Nephron progenitor cell (in vitro differentiated cells): ENCODE results near the gene CLIP1.

ENCODE experiments used
- DNase-seq: peaks from one replicate; pipeline ENCODE4 v3.0.0; 2021
- H3K27ac Mint-ChIP-seq: 2 replicates; pipeline ENCODE4 v1.8.0; 2021; ENCODE audit warnings: mild to moderate bottlenecking, moderate library complexity, mixed read lengths
- H3K27me3 Mint-ChIP-seq: 2 replicates; pipeline ENCODE4 v1.8.0; 2021; ENCODE audit warnings: mild to moderate bottlenecking, low read depth, mixed read lengths; ENCODE audit not compliant: poor library complexity
- H3K36me3 Mint-ChIP-seq: 2 replicates; pipeline ENCODE4 v1.8.0; 2021; ENCODE audit warnings: low read depth, mixed read lengths
- H3K4me1 Mint-ChIP-seq: 2 replicates; pipeline ENCODE4 v1.8.0; 2021; ENCODE audit warnings: mixed read lengths
- H3K4me3 Mint-ChIP-seq: 2 replicates; pipeline ENCODE4 v1.8.0; 2021; ENCODE audit warnings: mild to moderate bottlenecking, moderate library complexity, mixed read lengths
- H3K9me3 Mint-ChIP-seq: 2 replicates; pipeline ENCODE4 v1.8.0; 2021; ENCODE audit warnings: mild to moderate bottlenecking, moderate library complexity, mixed read lengths
- TF ChIP-seq, protein P1 (sequence below): fragments of 200-600 bp; sonication (generic); IDR thresholded peaks from 2 replicates; pipeline ENCODE4 v1.5.0; 2021; ENCODE audit warnings: antibody characterized with exemption

Gene CLIP1

DNA sequence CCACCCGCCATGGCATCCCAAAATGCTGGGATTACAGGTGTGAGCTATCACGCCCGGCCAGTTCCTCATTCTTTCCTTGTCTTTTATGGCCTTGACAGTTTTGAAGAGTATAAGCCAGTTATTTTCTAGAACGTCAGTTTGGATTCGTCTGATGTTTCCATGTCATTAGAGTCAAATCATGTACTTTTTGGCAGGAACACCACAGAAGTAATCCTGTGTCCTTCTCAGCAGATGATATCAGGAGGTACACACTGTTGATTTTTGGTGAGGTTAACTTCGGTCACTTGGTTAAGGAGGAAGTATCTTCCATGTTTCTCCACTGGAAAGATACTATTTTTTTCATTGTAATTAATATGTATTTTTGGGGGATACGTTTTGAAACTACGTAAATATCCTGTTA, 131.0 kb downstream of the CLIP1 start:
- H3K4me3 Mint-ChIP-seq, result no peak overlapping the region
- no peak for DNase-seq
- H3K36me3 Mint-ChIP-seq, result peaks cover 22% of the 10 kb centered on the region
- H3K27ac Mint-ChIP-seq, result no peak overlapping the region
- H3K9me3 Mint-ChIP-seq, result no peaks in the 10 kb centered on the region
- H3K27me3 Mint-ChIP-seq, result peaks cover 3% of the 10 kb centered on the region
- no peaks in the 10 kb centered on the region for H3K4me1 Mint-ChIP-seq
- TF ChIP-seq, protein P1, sequence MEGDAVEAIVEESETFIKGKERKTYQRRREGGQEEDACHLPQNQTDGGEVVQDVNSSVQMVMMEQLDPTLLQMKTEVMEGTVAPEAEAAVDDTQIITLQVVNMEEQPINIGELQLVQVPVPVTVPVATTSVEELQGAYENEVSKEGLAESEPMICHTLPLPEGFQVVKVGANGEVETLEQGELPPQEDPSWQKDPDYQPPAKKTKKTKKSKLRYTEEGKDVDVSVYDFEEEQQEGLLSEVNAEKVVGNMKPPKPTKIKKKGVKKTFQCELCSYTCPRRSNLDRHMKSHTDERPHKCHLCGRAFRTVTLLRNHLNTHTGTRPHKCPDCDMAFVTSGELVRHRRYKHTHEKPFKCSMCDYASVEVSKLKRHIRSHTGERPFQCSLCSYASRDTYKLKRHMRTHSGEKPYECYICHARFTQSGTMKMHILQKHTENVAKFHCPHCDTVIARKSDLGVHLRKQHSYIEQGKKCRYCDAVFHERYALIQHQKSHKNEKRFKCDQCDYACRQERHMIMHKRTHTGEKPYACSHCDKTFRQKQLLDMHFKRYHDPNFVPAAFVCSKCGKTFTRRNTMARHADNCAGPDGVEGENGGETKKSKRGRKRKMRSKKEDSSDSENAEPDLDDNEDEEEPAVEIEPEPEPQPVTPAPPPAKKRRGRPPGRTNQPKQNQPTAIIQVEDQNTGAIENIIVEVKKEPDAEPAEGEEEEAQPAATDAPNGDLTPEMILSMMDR, result no peak

DNA sequence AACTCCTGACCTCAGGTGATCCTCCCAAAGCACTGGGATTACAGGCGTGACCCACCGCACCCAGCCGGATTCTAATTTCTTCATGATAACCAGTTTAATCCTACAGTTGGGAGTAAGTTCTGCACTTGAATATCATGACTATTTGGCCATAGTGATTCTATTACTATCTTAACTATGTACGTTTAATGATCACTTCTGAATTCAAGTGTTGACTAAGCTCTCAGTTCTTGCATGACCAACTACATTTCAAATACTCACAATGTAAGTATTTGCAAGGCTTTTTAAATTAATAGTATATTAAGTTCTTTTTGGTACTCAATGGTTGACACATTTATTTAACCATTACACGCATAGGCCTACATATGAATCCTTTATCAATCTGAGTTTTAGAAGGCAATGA, 138.8 kb downstream of the CLIP1 start:
- peaks cover 6% of the 10 kb centered on the region for H3K36me3 Mint-ChIP-seq
- TF ChIP-seq, protein P1, result no peak
- H3K27ac Mint-ChIP-seq, result no peak overlapping the region
- peaks cover 6% of the 10 kb centered on the region for H3K4me1 Mint-ChIP-seq
- no peak for DNase-seq
- H3K27me3 Mint-ChIP-seq, result no peaks in the 10 kb centered on the region
- H3K9me3 Mint-ChIP-seq, result no peaks in the 10 kb centered on the region
- no peak overlapping the region for H3K4me3 Mint-ChIP-seq

DNA sequence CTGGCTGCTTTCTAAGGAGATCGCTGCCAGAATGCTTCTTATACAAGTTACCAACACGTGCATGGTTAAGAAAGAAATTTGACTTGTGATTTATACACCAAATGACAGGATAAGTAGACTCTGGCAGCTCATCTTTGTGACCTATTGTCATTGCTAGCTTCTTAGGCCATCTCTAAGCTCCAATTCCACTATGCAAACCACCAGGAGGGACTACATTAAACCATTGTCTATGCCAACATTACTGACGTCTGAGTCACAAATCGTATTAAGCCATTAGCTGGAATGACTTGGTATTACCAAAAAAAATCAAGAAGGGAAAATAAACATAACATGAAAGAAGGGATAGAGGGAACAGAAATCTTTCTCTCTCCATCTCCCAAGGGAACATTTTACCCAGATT, 140.4 kb downstream of the CLIP1 start:
- Mint-ChIP-seq H3K4me1 (peaks cover 6% of the 10 kb centered on the region), H3K9me3 (no peaks in the 10 kb centered on the region), H3K36me3 (peaks cover 6% of the 10 kb centered on the region), H3K4me3 (no peak overlapping the region), H3K27ac (peak overlapping the region; percentile 6), H3K27me3 (no peaks in the 10 kb centered on the region)
- no peak for DNase-seq
- TF ChIP-seq, protein P1, result no peak

DNA sequence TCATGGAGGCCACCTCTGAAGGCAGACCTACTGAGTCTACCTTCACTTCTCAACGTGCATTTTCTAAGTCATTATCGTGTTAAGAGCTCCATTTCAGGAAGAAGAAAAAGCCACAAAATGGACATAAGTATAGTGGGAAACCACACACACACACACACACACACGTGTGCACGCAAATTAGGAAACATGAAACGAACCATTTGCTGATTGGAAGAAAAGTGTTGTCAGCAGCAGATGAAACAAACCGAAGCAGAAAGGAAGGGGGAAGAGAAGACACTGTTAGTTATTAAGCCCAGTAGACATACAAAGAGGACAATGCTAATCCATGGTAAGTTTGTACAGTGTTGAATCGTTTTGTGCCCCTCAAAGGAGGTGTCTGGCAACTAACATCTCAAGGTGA, 146.2 kb downstream of the CLIP1 start:
- H3K36me3 Mint-ChIP-seq, result peaks cover 30% of the 10 kb centered on the region
- H3K9me3 Mint-ChIP-seq, result no peaks in the 10 kb centered on the region

DNA sequence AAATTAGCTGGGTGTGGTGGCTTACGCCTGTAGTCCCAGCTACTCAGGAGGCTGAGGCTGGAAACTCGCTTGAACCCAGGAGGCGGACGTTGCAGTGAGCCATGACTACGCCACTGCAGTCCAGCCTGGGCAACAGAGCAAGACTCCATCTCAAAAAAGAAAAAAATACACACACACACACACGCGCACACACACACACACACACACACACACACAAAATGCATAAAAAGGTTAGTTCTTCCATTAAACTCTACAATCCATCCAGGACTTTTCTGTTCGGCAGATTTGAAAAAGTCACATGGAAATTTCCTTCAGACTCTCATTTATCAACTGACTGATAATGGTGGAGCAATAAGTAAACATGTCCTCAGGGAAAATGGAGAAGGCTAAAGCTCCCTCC, 147.0 kb downstream of the CLIP1 start:
- DNase-seq, result no peak

More for the DNA sequence above, 146.2 kb downstream of the CLIP1 start:
- Mint-ChIP-seq H3K27me3 (no peaks in the 10 kb centered on the region), H3K4me3 (no peak overlapping the region), H3K4me1 (peaks cover 6% of the 10 kb centered on the region), H3K27ac (no peak overlapping the region)
- TF ChIP-seq, protein P1, result no peak
- DNase-seq, result no peak

More for the DNA sequence above, 147.0 kb downstream of the CLIP1 start:
- TF ChIP-seq, protein P1, result no peak
- H3K27ac Mint-ChIP-seq, result peak overlapping the region; percentile 28
- no peak overlapping the region for H3K4me3 Mint-ChIP-seq
- no peaks in the 10 kb centered on the region for H3K27me3 Mint-ChIP-seq
- H3K4me1 Mint-ChIP-seq, result peaks cover 6% of the 10 kb centered on the region
- no peaks in the 10 kb centered on the region for H3K9me3 Mint-ChIP-seq
- peaks cover 30% of the 10 kb centered on the region for H3K36me3 Mint-ChIP-seq
